Measurements from ENCODE around the gene SORBS1.

- TF ChIP-seq POLR2A (conservative IDR thresholded peaks at IDR 0.05) (no peak), KLF10 (CRISPR knock-in tag; IDR thresholded peaks at IDR 0.05) (no peak), ZNF143 (CRISPR knock-in tag; IDR thresholded peaks at IDR 0.05) (no peak), FOXP4 (CRISPR knock-in tag; IDR thresholded peaks at IDR 0.05; ENCODE audit: borderline replicate concordance) (no peak), POLR2AphosphoS5 (IDR thresholded peaks at IDR 0.05; ENCODE audit: control insufficient read depth, insufficient read depth, low read depth, low read length) (no peak), EZH2 (IDR thresholded peaks at IDR 0.05; ENCODE audit: borderline replicate concordance, low read depth, low read length) (no peak)
- TF ChIP-seq, protein P1, sequence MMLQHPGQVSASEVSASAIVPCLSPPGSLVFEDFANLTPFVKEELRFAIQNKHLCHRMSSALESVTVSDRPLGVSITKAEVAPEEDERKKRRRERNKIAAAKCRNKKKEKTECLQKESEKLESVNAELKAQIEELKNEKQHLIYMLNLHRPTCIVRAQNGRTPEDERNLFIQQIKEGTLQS (IDR thresholded peaks at IDR 0.05): no peak
- TF ChIP-seq, protein P1 (CRISPR knock-in tag; conservative IDR thresholded peaks at IDR 0.05): no peak
Observed at GRCh38 chr10:95530029-95530428, 31.1 kb downstream of the SORBS1 start.
